Measurements from ENCODE around the gene DMD.
"Not testable (repeated sequence)": the region's sequence is repeated elsewhere in the genome, so short reads cannot be mapped to it uniquely, and the experiment has no call there.

DMD gene

GRCh38 chrX:33194289-33194688 lies 17.1 kb downstream of the DMD start:
- Histone ChIP-seq H3K27ac (ENCODE audit: low read depth, low read length) (0 out of 2 replicates have a peak overlapping the region, but pooled peaks have one; percentile 83), H3K4me1 (ENCODE audit: control insufficient read depth, insufficient read depth, low read length, unreplicated experiment) (peaks cover 23% of the 10 kb centered on the region), H3K4me3 (ENCODE audit: low read depth, low read length) (no peak overlapping the region), H3K27me3 (ENCODE audit: insufficient read depth, low read length) (no peaks in the 10 kb centered on the region), H2AFZ (ENCODE audit: low read length, unreplicated experiment) (no peak overlapping the region), H3K36me3 (ENCODE audit: insufficient read depth, low read length) (no peaks in the 10 kb centered on the region), H3K79me2 (ENCODE audit: control insufficient read depth, insufficient read depth, low read length, unreplicated experiment) (peaks cover 3% of the 10 kb centered on the region)

- Histone ChIP-seq H3K27me3 (ENCODE audit: insufficient read depth, low read length) (no peaks in the 10 kb centered on the region), H3K79me2 (ENCODE audit: control insufficient read depth, insufficient read depth, low read length, unreplicated experiment) (peaks cover 3% of the 10 kb centered on the region), H3K4me1 (ENCODE audit: control insufficient read depth, insufficient read depth, low read length, unreplicated experiment) (peaks cover 28% of the 10 kb centered on the region), H3K4me3 (ENCODE audit: low read depth, low read length) (no peak overlapping the region), H2AFZ (ENCODE audit: low read length, unreplicated experiment) (peak overlapping the region; percentile 25), H3K27ac (ENCODE audit: low read depth, low read length) (peak overlapping the region; percentile 88), H3K36me3 (ENCODE audit: insufficient read depth, low read length) (no peaks in the 10 kb centered on the region)
Observed at GRCh38 chrX:33190016-33190415, 21.3 kb downstream of the DMD start.

- Histone ChIP-seq H3K27ac (ENCODE audit: low read depth, low read length) (peak overlapping the region; percentile 88), H2AFZ (ENCODE audit: low read length, unreplicated experiment) (no peak overlapping the region), H3K4me1 (ENCODE audit: control insufficient read depth, insufficient read depth, low read length, unreplicated experiment) (peaks cover 25% of the 10 kb centered on the region), H3K4me3 (ENCODE audit: low read depth, low read length) (no peak overlapping the region), H3K79me2 (ENCODE audit: control insufficient read depth, insufficient read depth, low read length, unreplicated experiment) (peaks cover 3% of the 10 kb centered on the region), H3K27me3 (ENCODE audit: insufficient read depth, low read length) (no peaks in the 10 kb centered on the region), H3K36me3 (ENCODE audit: insufficient read depth, low read length) (no peaks in the 10 kb centered on the region)
Observed at GRCh38 chrX:33188881-33189280, 22.5 kb downstream of the DMD start.

- no peak overlapping the region for H3K4me3 ChIP-seq (ENCODE audit: low read depth, low read length)
- no peaks in the 10 kb centered on the region for H3K36me3 ChIP-seq (ENCODE audit: insufficient read depth, low read length)
- H3K27me3 ChIP-seq (ENCODE audit: insufficient read depth, low read length) = no peaks in the 10 kb centered on the region
- H3K79me2 ChIP-seq (ENCODE audit: control insufficient read depth, insufficient read depth, low read length, unreplicated experiment) = peaks cover 3% of the 10 kb centered on the region
- H3K4me1 ChIP-seq (ENCODE audit: control insufficient read depth, insufficient read depth, low read length, unreplicated experiment) = peaks cover 31% of the 10 kb centered on the region
- no peak overlapping the region for H2AFZ ChIP-seq (ENCODE audit: low read length, unreplicated experiment)
- peak overlapping the region; percentile 78 for H3K27ac ChIP-seq (ENCODE audit: low read depth, low read length)
Observed at GRCh38 chrX:33188286-33188685, 23.1 kb downstream of the DMD start.

- not testable (repeated sequence) for H3K27ac ChIP-seq (ENCODE audit: low read depth, low read length); H3K36me3 ChIP-seq (ENCODE audit: insufficient read depth, low read length); H3K4me3 ChIP-seq (ENCODE audit: low read depth, low read length); H3K79me2 ChIP-seq (ENCODE audit: control insufficient read depth, insufficient read depth, low read length, unreplicated experiment); H2AFZ ChIP-seq (ENCODE audit: low read length, unreplicated experiment); H3K27me3 ChIP-seq (ENCODE audit: insufficient read depth, low read length)
- peaks cover 27% of the 10 kb centered on the region for H3K4me1 ChIP-seq (ENCODE audit: control insufficient read depth, insufficient read depth, low read length, unreplicated experiment)
Observed at GRCh38 chrX:33184803-33185202, 26.5 kb downstream of the DMD start.

- no peak overlapping the region for H3K4me3 ChIP-seq (ENCODE audit: low read depth, low read length)
- peaks cover 3% of the 10 kb centered on the region for H3K79me2 ChIP-seq (ENCODE audit: control insufficient read depth, insufficient read depth, low read length, unreplicated experiment)
- no peaks in the 10 kb centered on the region for H3K36me3 ChIP-seq (ENCODE audit: insufficient read depth, low read length)
- H3K27ac ChIP-seq (ENCODE audit: low read depth, low read length) = peak overlapping the region; percentile 23; the same call in 1 of the 2 replicates
- H3K27me3 ChIP-seq (ENCODE audit: insufficient read depth, low read length) = no peaks in the 10 kb centered on the region
- H3K4me1 ChIP-seq (ENCODE audit: control insufficient read depth, insufficient read depth, low read length, unreplicated experiment) = peaks cover 15% of the 10 kb centered on the region
- no peak overlapping the region for H2AFZ ChIP-seq (ENCODE audit: low read length, unreplicated experiment)
Observed at GRCh38 chrX:33183361-33183760, 28.0 kb downstream of the DMD start.

- peaks cover 7% of the 10 kb centered on the region for H3K4me1 ChIP-seq (ENCODE audit: control insufficient read depth, insufficient read depth, low read length, unreplicated experiment)
- H3K27ac ChIP-seq (ENCODE audit: low read depth, low read length) = no peak overlapping the region
Observed at GRCh38 chrX:33178690-33179089, 32.7 kb downstream of the DMD start.

GRCh38 chrX:33178218-33178617 lies 33.1 kb downstream of the DMD start:
- Histone ChIP-seq H3K36me3 (ENCODE audit: insufficient read depth, low read length) (no peaks in the 10 kb centered on the region), H3K4me3 (ENCODE audit: low read depth, low read length) (no peak overlapping the region), H3K4me1 (ENCODE audit: control insufficient read depth, insufficient read depth, low read length, unreplicated experiment) (peaks cover 2% of the 10 kb centered on the region), H3K27ac (ENCODE audit: low read depth, low read length) (no peak overlapping the region), H3K79me2 (ENCODE audit: control insufficient read depth, insufficient read depth, low read length, unreplicated experiment) (no peaks in the 10 kb centered on the region), H2AFZ (ENCODE audit: low read length, unreplicated experiment) (no peak overlapping the region), H3K27me3 (ENCODE audit: insufficient read depth, low read length) (no peaks in the 10 kb centered on the region)

More at GRCh38 chrX:33178690-33179089, 32.7 kb downstream of the DMD start:
- no peaks in the 10 kb centered on the region for H3K27me3 ChIP-seq (ENCODE audit: insufficient read depth, low read length)
- H3K79me2 ChIP-seq (ENCODE audit: control insufficient read depth, insufficient read depth, low read length, unreplicated experiment) = no peaks in the 10 kb centered on the region
- no peak overlapping the region for H2AFZ ChIP-seq (ENCODE audit: low read length, unreplicated experiment)
- no peak overlapping the region for H3K4me3 ChIP-seq (ENCODE audit: low read depth, low read length)
- H3K36me3 ChIP-seq (ENCODE audit: insufficient read depth, low read length) = no peaks in the 10 kb centered on the region

- no peaks in the 10 kb centered on the region for H3K36me3 ChIP-seq (ENCODE audit: insufficient read depth, low read length)
- no peak overlapping the region for H3K27ac ChIP-seq (ENCODE audit: low read depth, low read length)
- no peak overlapping the region for H3K4me3 ChIP-seq (ENCODE audit: low read depth, low read length)
- H2AFZ ChIP-seq (ENCODE audit: low read length, unreplicated experiment) = no peak overlapping the region
- no peaks in the 10 kb centered on the region for H3K27me3 ChIP-seq (ENCODE audit: insufficient read depth, low read length)
- H3K4me1 ChIP-seq (ENCODE audit: control insufficient read depth, insufficient read depth, low read length, unreplicated experiment) = no peaks in the 10 kb centered on the region
- no peaks in the 10 kb centered on the region for H3K79me2 ChIP-seq (ENCODE audit: control insufficient read depth, insufficient read depth, low read length, unreplicated experiment)
Observed at GRCh38 chrX:33175201-33175600, 36.1 kb downstream of the DMD start.

GRCh38 chrX:33171041-33171440 lies 40.3 kb downstream of the DMD start:
- no peak overlapping the region for H2AFZ ChIP-seq (ENCODE audit: low read length, unreplicated experiment)
- no peaks in the 10 kb centered on the region for H3K36me3 ChIP-seq (ENCODE audit: insufficient read depth, low read length)
- no peaks in the 10 kb centered on the region for H3K27me3 ChIP-seq (ENCODE audit: insufficient read depth, low read length)
- no peaks in the 10 kb centered on the region for H3K79me2 ChIP-seq (ENCODE audit: control insufficient read depth, insufficient read depth, low read length, unreplicated experiment)
- H3K4me3 ChIP-seq (ENCODE audit: low read depth, low read length) = no peak overlapping the region
- H3K27ac ChIP-seq (ENCODE audit: low read depth, low read length) = no peak overlapping the region
- H3K4me1 ChIP-seq (ENCODE audit: control insufficient read depth, insufficient read depth, low read length, unreplicated experiment) = no peaks in the 10 kb centered on the region

GRCh38 chrX:33161829-33162228 lies 49.5 kb downstream of the DMD start:
- Histone ChIP-seq H3K27me3 (ENCODE audit: insufficient read depth, low read length) (no peaks in the 10 kb centered on the region), H3K36me3 (ENCODE audit: insufficient read depth, low read length) (no peaks in the 10 kb centered on the region), H2AFZ (ENCODE audit: low read length, unreplicated experiment) (no peak overlapping the region), H3K27ac (ENCODE audit: low read depth, low read length) (no peak overlapping the region), H3K79me2 (ENCODE audit: control insufficient read depth, insufficient read depth, low read length, unreplicated experiment) (no peaks in the 10 kb centered on the region), H3K4me3 (ENCODE audit: low read depth, low read length) (no peak overlapping the region), H3K4me1 (ENCODE audit: control insufficient read depth, insufficient read depth, low read length, unreplicated experiment) (no peaks in the 10 kb centered on the region)
